Measurements from ENCODE around the gene PABPN1L. TPM values are rescaled to one million over a fixed set of nuclear protein-coding genes. Genes with fewer than 3 reads are reported as not detected.
"Not testable (repeated sequence)": the region's sequence is repeated elsewhere in the genome, so short reads cannot be mapped to it uniquely, and the experiment has no call there.

The PABPN1L gene
- total RNA-seq, 6 experiments from 2014 or later, result 0.37 TPM; not detected in 5

DNA sequence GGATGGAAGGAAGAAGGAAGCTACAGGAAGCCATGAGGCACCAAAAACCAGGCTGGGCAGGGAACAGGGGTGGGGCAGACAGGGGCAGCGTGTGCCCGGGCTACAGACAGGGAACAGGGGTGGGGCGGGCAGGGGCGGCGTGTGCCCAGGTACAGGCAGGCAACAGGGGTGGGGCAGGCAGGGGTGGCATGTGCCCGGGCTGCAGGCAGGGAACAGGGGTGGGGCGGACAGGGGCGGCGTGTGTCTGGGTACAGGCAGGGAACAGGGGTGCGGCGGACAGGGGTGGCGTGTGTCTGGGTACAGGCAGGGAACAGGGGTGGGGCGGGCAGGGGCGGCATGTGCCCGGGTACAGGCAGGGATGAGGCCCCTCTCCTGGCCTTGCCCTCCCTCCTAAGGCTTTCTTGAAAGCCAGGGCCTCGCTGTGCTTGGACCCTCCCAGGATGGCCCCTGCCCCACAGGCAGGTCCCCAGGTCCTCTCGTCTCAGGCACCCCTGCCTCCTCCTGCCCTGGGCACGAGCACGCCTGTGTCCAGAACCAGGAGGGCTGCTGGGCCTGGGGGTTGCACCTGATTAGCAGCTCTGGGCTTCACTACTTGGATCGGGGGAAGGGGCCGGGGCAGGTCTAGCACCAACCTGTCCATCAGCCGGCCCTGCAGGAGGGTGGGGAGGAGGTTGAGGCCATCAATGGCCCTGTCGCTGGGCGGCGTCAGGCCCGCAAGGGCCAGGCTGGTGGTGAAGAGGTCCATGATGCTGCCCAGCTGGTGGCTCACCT, 40.2 kb downstream of the PABPN1L start:
- no peak overlapping the region for H3K27ac ChIP-seq
- WGBS (ENCODE audit: insufficient coverage, low coverage, low lambda C conversion rate, missing lambda C conversion rate), result 94% methylated on average over 12 of the region's 26 CpGs
- no peaks in the 10 kb centered on the region for H3K27me3 ChIP-seq
- H3K4me1 ChIP-seq, result no peaks in the 10 kb centered on the region
- no peak for ATAC-seq
- no peaks in the 10 kb centered on the region for H3K9me3 ChIP-seq
- intact Hi-C loops (cut with DNase I), result no loop called here
- DNase-seq, result no peak
- no peak for TF ChIP-seq POLR2A (IDR thresholded peaks at IDR 0.05)
- TF ChIP-seq, protein P1, sequence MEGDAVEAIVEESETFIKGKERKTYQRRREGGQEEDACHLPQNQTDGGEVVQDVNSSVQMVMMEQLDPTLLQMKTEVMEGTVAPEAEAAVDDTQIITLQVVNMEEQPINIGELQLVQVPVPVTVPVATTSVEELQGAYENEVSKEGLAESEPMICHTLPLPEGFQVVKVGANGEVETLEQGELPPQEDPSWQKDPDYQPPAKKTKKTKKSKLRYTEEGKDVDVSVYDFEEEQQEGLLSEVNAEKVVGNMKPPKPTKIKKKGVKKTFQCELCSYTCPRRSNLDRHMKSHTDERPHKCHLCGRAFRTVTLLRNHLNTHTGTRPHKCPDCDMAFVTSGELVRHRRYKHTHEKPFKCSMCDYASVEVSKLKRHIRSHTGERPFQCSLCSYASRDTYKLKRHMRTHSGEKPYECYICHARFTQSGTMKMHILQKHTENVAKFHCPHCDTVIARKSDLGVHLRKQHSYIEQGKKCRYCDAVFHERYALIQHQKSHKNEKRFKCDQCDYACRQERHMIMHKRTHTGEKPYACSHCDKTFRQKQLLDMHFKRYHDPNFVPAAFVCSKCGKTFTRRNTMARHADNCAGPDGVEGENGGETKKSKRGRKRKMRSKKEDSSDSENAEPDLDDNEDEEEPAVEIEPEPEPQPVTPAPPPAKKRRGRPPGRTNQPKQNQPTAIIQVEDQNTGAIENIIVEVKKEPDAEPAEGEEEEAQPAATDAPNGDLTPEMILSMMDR (IDR thresholded peaks at IDR 0.05), result no peak
- H3K4me3 ChIP-seq, result no peak overlapping the region
- peaks cover 0 to 5% (median 0%) of the 10 kb centered on the region in 4 donors for H3K36me3 ChIP-seq

DNA sequence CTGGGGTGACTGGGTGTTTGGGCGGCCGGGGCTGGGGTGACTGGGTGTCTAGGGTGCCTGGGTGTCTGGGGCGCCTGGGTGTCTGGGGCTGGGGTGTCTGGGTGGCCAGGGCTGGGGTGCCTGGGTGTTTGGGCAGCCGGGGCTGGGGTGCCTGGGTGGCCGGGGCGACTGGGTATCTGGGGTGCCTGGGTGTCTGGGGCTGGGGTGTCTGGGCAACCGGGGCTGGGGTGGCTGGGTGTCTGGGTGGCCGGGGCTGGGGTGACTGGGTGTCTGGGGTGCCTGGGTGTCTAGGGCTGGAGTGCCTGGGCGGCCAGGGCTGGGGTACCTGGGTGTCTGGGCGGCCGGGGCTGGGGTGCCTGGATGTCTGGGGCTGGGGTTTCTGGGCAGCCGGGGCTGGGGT, 41.3 kb downstream of the PABPN1L start:
- H3K27me3 ChIP-seq, result no peaks in the 10 kb centered on the region
- no peak for ATAC-seq
- H3K36me3 ChIP-seq, result peaks cover 0 to 5% (median 0%) of the 10 kb centered on the region in 4 donors
- WGBS (ENCODE audit: insufficient coverage, low coverage, low lambda C conversion rate, missing lambda C conversion rate), result no CpG with 5 or more reads among the region's 12 CpGs
- H3K27ac ChIP-seq, result no peak overlapping the region
- no peak overlapping the region for H3K4me3 ChIP-seq
- no peaks in the 10 kb centered on the region for H3K9me3 ChIP-seq
- DNase-seq, result no peak
- no peaks in the 10 kb centered on the region for H3K4me1 ChIP-seq
- TF ChIP-seq, protein P1 (IDR thresholded peaks at IDR 0.05), result no peak
- no peak for TF ChIP-seq POLR2A (IDR thresholded peaks at IDR 0.05)
- intact Hi-C loops (cut with DNase I), result no loop called here

DNA sequence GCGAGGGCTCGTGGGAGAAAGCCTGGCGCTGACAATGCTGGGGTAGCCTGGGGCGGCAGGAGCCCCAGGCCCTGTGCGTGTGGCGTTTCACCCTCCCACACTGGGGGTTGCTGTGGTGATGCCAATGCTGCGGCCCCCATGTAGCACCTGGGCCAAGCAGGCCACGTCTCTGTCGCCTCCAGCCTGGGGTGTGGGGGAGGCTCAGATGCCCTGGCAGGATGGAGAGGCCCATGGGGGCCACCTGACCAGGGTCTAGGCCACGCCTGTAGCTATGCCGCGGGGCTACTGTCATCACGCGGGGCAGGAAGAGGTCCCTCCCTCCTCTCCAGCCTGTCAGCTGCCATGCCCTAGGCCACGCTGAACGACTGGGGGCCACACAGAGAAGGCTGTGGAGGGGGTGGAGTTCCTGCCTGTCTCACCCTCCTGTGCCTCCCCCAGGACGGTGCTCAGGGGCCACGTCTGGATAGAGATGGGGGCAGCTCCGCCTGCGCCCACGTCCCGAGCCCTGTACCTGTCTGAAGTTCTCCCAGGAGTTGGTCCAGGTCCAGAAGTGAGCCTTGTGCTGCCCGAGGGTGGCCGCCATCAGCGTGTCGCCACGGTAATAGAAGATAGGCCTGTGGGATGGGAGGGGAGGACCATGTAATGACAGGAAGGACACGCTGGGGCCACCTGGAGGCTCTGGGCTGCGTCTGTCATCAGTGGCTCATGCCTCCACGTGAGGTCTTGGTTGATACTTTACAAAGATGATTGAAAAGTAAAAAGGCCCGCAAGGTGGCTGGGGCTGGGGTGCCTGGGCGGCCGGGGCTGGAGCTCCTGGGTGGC, 42.0 kb downstream of the PABPN1L start:
- TF ChIP-seq, protein P1 (IDR thresholded peaks at IDR 0.05), result no peak
- TF ChIP-seq POLR2A (IDR thresholded peaks at IDR 0.05), result no peak
- no peaks in the 10 kb centered on the region for H3K4me1 ChIP-seq
- H3K27ac ChIP-seq, result no peak overlapping the region
- WGBS (ENCODE audit: insufficient coverage, low coverage, low lambda C conversion rate, missing lambda C conversion rate), result 77% methylated on average over 10 of the region's 33 CpGs
- no peaks in the 10 kb centered on the region for H3K27me3 ChIP-seq
- no peak overlapping the region for H3K4me3 ChIP-seq
- peaks cover 0 to 5% (median 0%) of the 10 kb centered on the region in 4 donors for H3K36me3 ChIP-seq
- ATAC-seq (no peak), DNase-seq (no peak)
- intact Hi-C loops (cut with DNase I), result no loop called here
- H3K9me3 ChIP-seq, result no peaks in the 10 kb centered on the region

DNA sequence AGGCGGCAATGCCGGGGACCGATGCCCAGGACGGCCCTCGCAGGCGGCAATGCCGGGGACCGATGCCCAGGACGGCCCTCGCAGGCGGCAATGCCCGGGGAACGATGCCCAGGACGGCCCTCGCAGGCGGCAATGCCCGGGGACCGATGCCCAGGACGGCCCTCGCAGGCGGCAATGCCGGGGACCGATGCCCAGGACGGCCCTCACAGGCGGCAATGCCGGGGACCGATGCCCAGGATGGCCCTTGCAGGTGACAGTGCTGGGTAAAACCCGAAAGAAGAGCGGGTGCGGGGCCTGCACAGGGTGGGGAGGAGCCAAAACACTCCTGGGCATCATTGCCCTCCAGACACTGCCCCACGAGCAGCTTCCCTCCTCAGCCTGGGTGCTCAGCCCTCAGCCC, 42.8 kb downstream of the PABPN1L start:
- DNase-seq; intact Hi-C loops (cut with DNase I); H3K4me3 ChIP-seq; H3K4me1 ChIP-seq; H3K27me3 ChIP-seq; H3K36me3 ChIP-seq; H3K9me3 ChIP-seq; ATAC-seq; H3K27ac ChIP-seq: not testable (repeated sequence)
- 94% methylated on average over 3 of the region's 31 CpGs for WGBS (ENCODE audit: insufficient coverage, low coverage, low lambda C conversion rate, missing lambda C conversion rate)

Data from right lobe of liver (tissue), 6 donors.